GM12878 (cell line): Measurements from ENCODE around the gene ANKRD44. TPM values are rescaled to one million over a fixed set of nuclear protein-coding genes. Genes with fewer than 3 reads are reported as not detected.

Experiments used
- HDAC2 ChIP-seq: fragments of 200-600 bp; sonication (generic); IDR thresholded peaks from 2 replicates; pipeline ENCODE4 v1.6.1; 2017
- MYC ChIP-seq: IDR thresholded peaks from 2 replicates; pipeline ENCODE4 v1.6.1; 2011; ENCODE audit warnings: mild to moderate bottlenecking, low read length, moderate library complexity, inconsistent platforms; ENCODE audit not compliant: insufficient read depth, insufficient replicate concordance, insufficient read length, severe bottlenecking
- NRF1 ChIP-seq: conservative IDR thresholded peaks from 2 replicates; pipeline ENCODE4 v1.6.1; 2011; ENCODE audit warnings: mild to moderate bottlenecking, low read depth, low read length, improper control_type of control experiment
- RELA ChIP-seq: fragments of 450-650 bp; IDR thresholded peaks from 2 replicates; pipeline ENCODE4 v1.8.0; 2014; ENCODE audit warnings: borderline replicate concordance; ENCODE audit not compliant: partially characterized antibody
- TBL1XR1 ChIP-seq: IDR thresholded peaks from 2 replicates; pipeline ENCODE4 v1.6.1; 2012; ENCODE audit warnings: low read depth, low read length, improper control_type of control experiment
- YBX1 ChIP-seq: fragments of 450-650 bp; IDR thresholded peaks from 2 replicates; pipeline ENCODE4 v1.6.1; 2016; ENCODE audit warnings: antibody characterized with exemption
- polyA plus RNA-seq, 11 experiments: library from polyadenylated mRNA; depleted of rRNA in 4 of 11; unstranded in 6 of 11; stranded (reverse) in 5 of 11; fragments of >200 nt; fragmentation: Nextera tagmentation in 4 of 11; fragmentation: Illumina TruSeq in 1 of 11; extraction: Ambion mirVana in 4 of 11; extraction: Trizol in 1 of 11; gene quantifications; 1 replicate in 1 of 11; 2 replicates in 10 of 11; pipeline versions ENCODE4 v1.2.1 to v1.2.3, GENCODE V29; 2011 to 2016; ENCODE audit warnings: inconsistent platforms in 2 of 11, missing spikeins in 2 of 11, low read depth in 1 of 11
- total RNA-seq, 4 experiments: library from RNA; depleted of rRNA in 3 of 4; stranded (reverse); fragments of >200 nt in 3 of 4; fragmentation: Illumina TruSeq in 1 of 4; extraction: Trizol in 1 of 4; gene quantifications; 2 replicates each; pipeline versions ENCODE4 v1.2.1 to v1.2.3, GENCODE V29; 2013 to 2021
- TF ChIP-seq, protein P1 (sequence below): fragments of 450-650 bp; IDR thresholded peaks from 2 replicates; pipeline ENCODE4 v1.6.1; 2016; ENCODE audit warnings: mild to moderate bottlenecking
- TF ChIP-seq, protein P2 (sequence below): IDR thresholded peaks from 2 replicates; pipeline ENCODE4 v1.6.1; 2012; ENCODE audit warnings: low read depth, low read length, improper control_type of control experiment
- TF ChIP-seq, protein P3 (sequence below): IDR thresholded peaks from 2 replicates; pipeline ENCODE4 v1.6.1; 2012; ENCODE audit warnings: low read depth, low read length, improper control_type of control experiment
- TF ChIP-seq, protein P4 (sequence below): fragments of 450-650 bp; IDR thresholded peaks from 2 replicates; pipeline ENCODE4 v1.6.1; 2017; ENCODE audit warnings: mild to moderate bottlenecking, low read depth, inconsistent platforms; ENCODE audit not compliant: poor library complexity, severe bottlenecking
- TF ChIP-seq, protein P5 (sequence below): IDR thresholded peaks from 2 replicates; pipeline ENCODE4 v1.6.1; 2012; ENCODE audit warnings: low read depth, low read length, improper control_type of control experiment
- TF ChIP-seq, protein P6 (sequence below): IDR thresholded peaks from 2 replicates; pipeline ENCODE4 v1.6.1; 2012; ENCODE audit warnings: improper control_type of control experiment, low read depth, low read length; ENCODE audit not compliant: insufficient replicate concordance

Gene ANKRD44
- total and polyA plus RNA-seq, 10 of the 15 experiments (the other 5 are each of a cell fraction or from before 2014, with no cell fraction given), result 19.1 to 99.1 (median 59.6) TPM

DNA sequence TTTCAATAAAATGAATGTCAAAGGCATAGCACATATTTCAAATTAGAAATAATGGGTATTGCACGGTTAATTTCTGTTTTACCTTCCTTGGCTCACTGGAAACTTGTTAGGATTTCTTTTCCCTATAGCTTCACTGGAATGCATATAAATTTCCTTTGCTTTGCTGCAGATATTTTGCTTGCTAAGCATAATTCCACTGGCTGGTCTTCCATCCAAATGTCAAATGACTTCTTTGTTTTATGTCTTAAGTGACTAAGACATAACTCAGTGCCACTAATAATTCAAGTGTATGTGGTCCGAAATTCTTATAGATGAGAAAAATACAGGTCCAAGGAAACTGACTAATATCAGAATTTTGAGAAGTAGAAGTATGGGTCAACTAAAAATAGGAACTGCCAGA, 201.3 kb downstream of the ANKRD44 start (continued):
- TF ChIP-seq, protein P1, sequence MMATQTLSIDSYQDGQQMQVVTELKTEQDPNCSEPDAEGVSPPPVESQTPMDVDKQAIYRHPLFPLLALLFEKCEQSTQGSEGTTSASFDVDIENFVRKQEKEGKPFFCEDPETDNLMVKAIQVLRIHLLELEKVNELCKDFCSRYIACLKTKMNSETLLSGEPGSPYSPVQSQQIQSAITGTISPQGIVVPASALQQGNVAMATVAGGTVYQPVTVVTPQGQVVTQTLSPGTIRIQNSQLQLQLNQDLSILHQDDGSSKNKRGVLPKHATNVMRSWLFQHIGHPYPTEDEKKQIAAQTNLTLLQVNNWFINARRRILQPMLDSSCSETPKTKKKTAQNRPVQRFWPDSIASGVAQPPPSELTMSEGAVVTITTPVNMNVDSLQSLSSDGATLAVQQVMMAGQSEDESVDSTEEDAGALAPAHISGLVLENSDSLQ, result no peak
- TF ChIP-seq, protein P2, sequence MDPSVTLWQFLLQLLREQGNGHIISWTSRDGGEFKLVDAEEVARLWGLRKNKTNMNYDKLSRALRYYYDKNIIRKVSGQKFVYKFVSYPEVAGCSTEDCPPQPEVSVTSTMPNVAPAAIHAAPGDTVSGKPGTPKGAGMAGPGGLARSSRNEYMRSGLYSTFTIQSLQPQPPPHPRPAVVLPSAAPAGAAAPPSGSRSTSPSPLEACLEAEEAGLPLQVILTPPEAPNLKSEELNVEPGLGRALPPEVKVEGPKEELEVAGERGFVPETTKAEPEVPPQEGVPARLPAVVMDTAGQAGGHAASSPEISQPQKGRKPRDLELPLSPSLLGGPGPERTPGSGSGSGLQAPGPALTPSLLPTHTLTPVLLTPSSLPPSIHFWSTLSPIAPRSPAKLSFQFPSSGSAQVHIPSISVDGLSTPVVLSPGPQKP, result no peak
- TF ChIP-seq, protein P3, sequence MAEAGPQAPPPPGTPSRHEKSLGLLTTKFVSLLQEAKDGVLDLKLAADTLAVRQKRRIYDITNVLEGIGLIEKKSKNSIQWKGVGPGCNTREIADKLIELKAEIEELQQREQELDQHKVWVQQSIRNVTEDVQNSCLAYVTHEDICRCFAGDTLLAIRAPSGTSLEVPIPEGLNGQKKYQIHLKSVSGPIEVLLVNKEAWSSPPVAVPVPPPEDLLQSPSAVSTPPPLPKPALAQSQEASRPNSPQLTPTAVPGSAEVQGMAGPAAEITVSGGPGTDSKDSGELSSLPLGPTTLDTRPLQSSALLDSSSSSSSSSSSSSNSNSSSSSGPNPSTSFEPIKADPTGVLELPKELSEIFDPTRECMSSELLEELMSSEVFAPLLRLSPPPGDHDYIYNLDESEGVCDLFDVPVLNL, result no peak
- TF ChIP-seq, protein P4, sequence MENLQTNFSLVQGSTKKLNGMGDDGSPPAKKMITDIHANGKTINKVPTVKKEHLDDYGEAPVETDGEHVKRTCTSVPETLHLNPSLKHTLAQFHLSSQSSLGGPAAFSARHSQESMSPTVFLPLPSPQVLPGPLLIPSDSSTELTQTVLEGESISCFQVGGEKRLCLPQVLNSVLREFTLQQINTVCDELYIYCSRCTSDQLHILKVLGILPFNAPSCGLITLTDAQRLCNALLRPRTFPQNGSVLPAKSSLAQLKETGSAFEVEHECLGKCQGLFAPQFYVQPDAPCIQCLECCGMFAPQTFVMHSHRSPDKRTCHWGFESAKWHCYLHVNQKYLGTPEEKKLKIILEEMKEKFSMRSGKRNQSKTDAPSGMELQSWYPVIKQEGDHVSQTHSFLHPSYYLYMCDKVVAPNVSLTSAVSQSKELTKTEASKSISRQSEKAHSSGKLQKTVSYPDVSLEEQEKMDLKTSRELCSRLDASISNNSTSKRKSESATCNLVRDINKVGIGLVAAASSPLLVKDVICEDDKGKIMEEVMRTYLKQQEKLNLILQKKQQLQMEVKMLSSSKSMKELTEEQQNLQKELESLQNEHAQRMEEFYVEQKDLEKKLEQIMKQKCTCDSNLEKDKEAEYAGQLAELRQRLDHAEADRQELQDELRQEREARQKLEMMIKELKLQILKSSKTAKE, result no peak
- TF ChIP-seq, protein P5, sequence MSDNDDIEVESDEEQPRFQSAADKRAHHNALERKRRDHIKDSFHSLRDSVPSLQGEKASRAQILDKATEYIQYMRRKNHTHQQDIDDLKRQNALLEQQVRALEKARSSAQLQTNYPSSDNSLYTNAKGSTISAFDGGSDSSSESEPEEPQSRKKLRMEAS, result no peak
- TF ChIP-seq NRF1 (no peak), TBL1XR1 (no peak), YBX1 (no peak), HDAC2 (no peak), MYC (no peak), RELA (no peak)
- TF ChIP-seq, protein P6, sequence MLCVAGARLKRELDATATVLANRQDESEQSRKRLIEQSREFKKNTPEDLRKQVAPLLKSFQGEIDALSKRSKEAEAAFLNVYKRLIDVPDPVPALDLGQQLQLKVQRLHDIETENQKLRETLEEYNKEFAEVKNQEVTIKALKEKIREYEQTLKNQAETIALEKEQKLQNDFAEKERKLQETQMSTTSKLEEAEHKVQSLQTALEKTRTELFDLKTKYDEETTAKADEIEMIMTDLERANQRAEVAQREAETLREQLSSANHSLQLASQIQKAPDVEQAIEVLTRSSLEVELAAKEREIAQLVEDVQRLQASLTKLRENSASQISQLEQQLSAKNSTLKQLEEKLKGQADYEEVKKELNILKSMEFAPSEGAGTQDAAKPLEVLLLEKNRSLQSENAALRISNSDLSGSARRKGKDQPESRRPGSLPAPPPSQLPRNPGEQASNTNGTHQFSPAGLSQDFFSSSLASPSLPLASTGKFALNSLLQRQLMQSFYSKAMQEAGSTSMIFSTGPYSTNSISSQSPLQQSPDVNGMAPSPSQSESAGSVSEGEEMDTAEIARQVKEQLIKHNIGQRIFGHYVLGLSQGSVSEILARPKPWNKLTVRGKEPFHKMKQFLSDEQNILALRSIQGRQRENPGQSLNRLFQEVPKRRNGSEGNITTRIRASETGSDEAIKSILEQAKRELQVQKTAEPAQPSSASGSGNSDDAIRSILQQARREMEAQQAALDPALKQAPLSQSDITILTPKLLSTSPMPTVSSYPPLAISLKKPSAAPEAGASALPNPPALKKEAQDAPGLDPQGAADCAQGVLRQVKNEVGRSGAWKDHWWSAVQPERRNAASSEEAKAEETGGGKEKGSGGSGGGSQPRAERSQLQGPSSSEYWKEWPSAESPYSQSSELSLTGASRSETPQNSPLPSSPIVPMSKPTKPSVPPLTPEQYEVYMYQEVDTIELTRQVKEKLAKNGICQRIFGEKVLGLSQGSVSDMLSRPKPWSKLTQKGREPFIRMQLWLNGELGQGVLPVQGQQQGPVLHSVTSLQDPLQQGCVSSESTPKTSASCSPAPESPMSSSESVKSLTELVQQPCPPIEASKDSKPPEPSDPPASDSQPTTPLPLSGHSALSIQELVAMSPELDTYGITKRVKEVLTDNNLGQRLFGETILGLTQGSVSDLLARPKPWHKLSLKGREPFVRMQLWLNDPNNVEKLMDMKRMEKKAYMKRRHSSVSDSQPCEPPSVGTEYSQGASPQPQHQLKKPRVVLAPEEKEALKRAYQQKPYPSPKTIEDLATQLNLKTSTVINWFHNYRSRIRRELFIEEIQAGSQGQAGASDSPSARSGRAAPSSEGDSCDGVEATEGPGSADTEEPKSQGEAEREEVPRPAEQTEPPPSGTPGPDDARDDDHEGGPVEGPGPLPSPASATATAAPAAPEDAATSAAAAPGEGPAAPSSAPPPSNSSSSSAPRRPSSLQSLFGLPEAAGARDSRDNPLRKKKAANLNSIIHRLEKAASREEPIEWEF, result no peak
